CD4-positive, alpha-beta T cell (primary cell): ENCODE results near the gene TARBP2. TPM values are rescaled to one million over a fixed set of nuclear protein-coding genes. Genes with fewer than 3 reads are reported as not detected.

Experiments used
- ATAC-seq: fragments of 200-7000 bp; cut with Tn5 transposase; one replicate; pipeline ENCODE4 v1.10.0; 2022; ENCODE audit warnings: mild to moderate bottlenecking; ENCODE audit not compliant: poor library complexity
- CTCF ChIA-PET: fragments of 350-600 bp; sonication (Branson Sonifier 250); formaldehyde crosslinking; loops from one replicate; lab custom pipeline; 2021; ENCODE audit warnings: antibody characterized with exemption, inconsistent platforms; lab: Charles Lee
- POLR2A ChIA-PET: fragments of 350-600 bp; sonication (Branson Sonifier 250); formaldehyde crosslinking; loops from one replicate; lab custom pipeline; 2021; ENCODE audit warnings: antibody characterized with exemption, inconsistent platforms; lab: Charles Lee
- DNase-seq, 14 experiments: peaks; one replicate each; pipeline ENCODE4 v3.0.0-alpha.2; 2013 to 2020; ENCODE audit warnings: mixed read lengths in 2 of 14
- H3K27ac ChIP-seq, 2 donors: one replicate each; pipeline versions ENCODE4 v1.5.1 to v1.7.0; 2013; ENCODE audit warnings: low read length in 2 of 2, low read depth in 1 of 2, mild to moderate bottlenecking in 1 of 2
- H3K27me3 ChIP-seq, 2 experiments: 1 replicate in 1 of 2; 2 replicates in 1 of 2; pipeline versions ENCODE4 v1.6.1 to v1.7.0; 2013; ENCODE audit warnings: low read length in 2 of 2, control low read depth in 1 of 2, mild to moderate bottlenecking in 1 of 2, moderate library complexity in 1 of 2; ENCODE audit not compliant: insufficient read depth in 2 of 2, control insufficient read depth in 1 of 2
- H3K36me3 ChIP-seq: one replicate; pipeline ENCODE4 v1.6.1; 2013; ENCODE audit warnings: low read length, control low read depth; ENCODE audit not compliant: insufficient read depth
- H3K4me1 ChIP-seq: one replicate; pipeline ENCODE4 v1.6.1; 2013; ENCODE audit warnings: low read length, control low read depth; ENCODE audit not compliant: insufficient read depth
- H3K4me3 ChIP-seq: one replicate; pipeline ENCODE4 v1.5.1; 2013; ENCODE audit warnings: mild to moderate bottlenecking, low read length, moderate library complexity
- H3K9me3 ChIP-seq, 2 experiments: 1 replicate in 1 of 2; 2 replicates in 1 of 2; pipeline versions ENCODE4 v1.6.1 to v1.7.0; 2013; ENCODE audit warnings: low read length in 2 of 2, mild to moderate bottlenecking in 2 of 2, control low read depth in 1 of 2, moderate library complexity in 1 of 2; ENCODE audit not compliant: control insufficient read depth in 1 of 2, insufficient read depth in 1 of 2
- H3K27ac Mint-ChIP-seq: one replicate; pipeline ENCODE4 v1.8.0; 2020; ENCODE audit warnings: mixed read lengths
- H3K27me3 Mint-ChIP-seq: one replicate; pipeline ENCODE4 v1.8.0; 2021; ENCODE audit warnings: mixed read lengths
- H3K36me3 Mint-ChIP-seq: one replicate; pipeline ENCODE4 v1.8.0; 2021; ENCODE audit warnings: low read depth, mixed read lengths
- H3K4me1 Mint-ChIP-seq: one replicate; pipeline ENCODE4 v1.8.0; 2021; ENCODE audit warnings: low read depth, mixed read lengths
- H3K4me3 Mint-ChIP-seq: one replicate; pipeline ENCODE4 v1.8.0; 2020; ENCODE audit warnings: mild to moderate bottlenecking, mixed read lengths
- H3K9me3 Mint-ChIP-seq: one replicate; pipeline ENCODE4 v1.8.0; 2020; ENCODE audit warnings: mixed read lengths
- CTCF ChIP-seq: fragments of 200-600 bp; IDR thresholded peaks from one replicate; pipeline ENCODE4 v1.8.0; 2022; ENCODE audit warnings: antibody characterized with exemption, mild to moderate bottlenecking
- intact Hi-C, 2 experiments: fragments of 100-400 bp; cut with DNase I in 1 of 2; cut with micrococcal nuclease in 1 of 2; formaldehyde crosslinking; loops; one replicate each; pipeline versions ENCODE4 v1.15.1 to v1.9.0; 2023 to 2025; cut with DNase I, micrococcal nuclease
- polyA plus RNA-seq, 2 donors: library from polyadenylated mRNA; unstranded; fragments of 120-200 nt; gene quantifications; one replicate each; pipeline ENCODE4 v1.2.1, GENCODE V29; 2013
- total RNA-seq, 174 experiments: library from RNA in 2 of 174; stranded (reverse) in 2 of 174; gene quantifications; one replicate each; pipeline ENCODE4 v1.2.3 and lab custom pipeline; 2021 to 2026

Gene TARBP2
- total RNA-seq (10 to 100 TPM; 21.7 to 22.4 TPM), total RNA-seq (lab: John Stamatoyannopoulos, UW) (13.6 to 61.3 (median 27.2) reads per million in 172 experiments)
- polyA plus RNA-seq (2013, experiment 1 of 2), result 21.9 TPM
- 27.4 TPM for polyA plus RNA-seq (2013, experiment 2 of 2)

GRCh38 chr12:53500776-53501614 is at the start of gene TARBP2:
Gene TARBP2 (plus strand): TSS chr12:53501283. CDS start chr12:53501409, 126 bp downstream.
- intact Hi-C loops, result loop anchor here (1.0 to 5.0 kb wide), 7 partner anchors 48 to 226 kb away; partner anchors contain the start of genes PCBP2 (in 2 of the 2), ATP5MC2 (in 1 of the 2), CALCOCO1 (in 1 of the 2) and PFDN5 (in 1 of the 2)
- Histone ChIP-seq H3K27me3 (no peaks in the 10 kb centered on the region), H3K9me3 (no peaks in the 10 kb centered on the region), H3K4me1 (peaks cover 43% of the 10 kb centered on the region), H3K27ac (peak within 1 kb of the TSS; percentile 96 to 97), H3K4me3 (peak within 1 kb of the TSS; percentile 66), H3K36me3 (peaks cover 18% of the 10 kb centered on the region)
- H3K27me3 Mint-ChIP-seq, result no peaks in the 10 kb centered on the region
- ATAC-seq, result peak; percentile 77
- CTCF ChIA-PET, result interaction anchor here (0.7 to 2.9 kb wide), 7 partner anchors 8 to 180 kb away, joined by 3 to 14 read pairs (median 4); partner anchors contain the start of genes AAAS and PCBP2
- H3K4me3 Mint-ChIP-seq, result peak within 1 kb of the TSS; percentile 96
- no peaks in the 10 kb centered on the region for H3K9me3 Mint-ChIP-seq
- peaks cover 44% of the 10 kb centered on the region for H3K4me1 Mint-ChIP-seq
- POLR2A ChIA-PET, result interaction anchor here (0.6 to 3.4 kb wide), 50 partner anchors 8 to 1551 kb away, joined by 3 to 65 read pairs (median 5); partner anchors contain the start of genes AAAS, ATF7, ATG101 and ATP5MC2
- TF ChIP-seq CTCF, result no peak
- peak; percentile 90 to 100 (median 98) for DNase-seq
- H3K36me3 Mint-ChIP-seq, result peaks cover 17% of the 10 kb centered on the region
- H3K27ac Mint-ChIP-seq, result peak within 1 kb of the TSS; percentile 98

GRCh38 chr12:53451661-53452158 is 49.4 kb upstream of the TARBP2 start, which contains the start of gene PCBP2:
Gene PCBP2 (plus strand): TSS chr12:53452102. CDS start chr12:53454801, 2,699 bp downstream.
- Histone ChIP-seq H3K4me1 (peaks cover 16% of the 10 kb centered on the region), H3K4me3 (peak within 1 kb of the TSS; percentile 86), H3K36me3 (peaks cover 53% of the 10 kb centered on the region), H3K27me3 (no peaks in the 10 kb centered on the region), H3K9me3 (no peaks in the 10 kb centered on the region), H3K27ac (peak within 1 kb of the TSS; percentile 93)
- H3K4me1 Mint-ChIP-seq, result peaks cover 46% of the 10 kb centered on the region
- peak within 1 kb of the TSS; percentile 89 for H3K27ac Mint-ChIP-seq
- intact Hi-C loops, result loop anchor here (1.0 to 10.0 kb wide), 6 partner anchors 10 to 447 kb away; partner anchors contain the start of genes TARBP2 (in 2 of the 2), AAAS (in 1 of the 2), EIF4B (in 1 of the 2) and PRR13 (in 1 of the 2)
- ATAC-seq (peak; percentile 93), DNase-seq (peak; percentile 93 to 99 (median 97))
- H3K9me3 Mint-ChIP-seq, result no peaks in the 10 kb centered on the region
- H3K27me3 Mint-ChIP-seq, result no peaks in the 10 kb centered on the region
- TF ChIP-seq CTCF, result peak; percentile 87
- ChIA-PET POLR2A (interaction anchor here (0.6 to 1.4 kb wide), 3 partner anchors 10 to 57 kb away, joined by 3 to 5 read pairs (median 4); partner anchors contain the start of gene PRR13), CTCF (interaction anchor here (0.7 to 3.0 kb wide), 5 partner anchors 9 to 128 kb away, joined by 3 to 14 read pairs (median 4); partner anchors contain the start of genes MAP3K12, PRR13 and TARBP2)
- H3K36me3 Mint-ChIP-seq, result peaks cover 66% of the 10 kb centered on the region
- peak within 1 kb of the TSS; percentile 98 for H3K4me3 Mint-ChIP-seq
